Stomach (tissue), 9 donors: ENCODE measurements around the gene FBXL4. TPM values are rescaled to one million over a fixed set of nuclear protein-coding genes. Genes with fewer than 3 reads are reported as not detected.

Experiments
- DNase-seq, 2 donors: peaks; one replicate each; pipeline versions ENCODE4 v3.0.0 to v3.0.0-alpha.2; 2013 to 2019
- H3K27ac ChIP-seq, 5 donors: fragments of 200-600 bp in 4 of 5; sonication (generic) in 4 of 5; one replicate each; pipeline ENCODE4 v1.5.1; 2013 to 2019; ENCODE audit warnings: mild to moderate bottlenecking in 1 of 5, moderate library complexity in 1 of 5
- H3K27me3 ChIP-seq, 3 donors: fragments of 200-600 bp; sonication (generic); one replicate each; pipeline ENCODE4 v1.5.1; 2017 to 2019; ENCODE audit warnings: mixed run types in 1 of 3
- H3K36me3 ChIP-seq, 4 donors: fragments of 200-600 bp; sonication (generic); 1 replicate in 3 of 4; 2 replicates in 1 of 4; pipeline ENCODE4 v1.5.1; 2016 to 2019
- H3K4me1 ChIP-seq, 4 donors: fragments of 200-600 bp; sonication (generic); one replicate each; pipeline ENCODE4 v1.5.1; 2016 to 2019
- H3K4me3 ChIP-seq, 4 donors: fragments of 200-600 bp; sonication (generic) in 3 of 4; one replicate each; pipeline ENCODE4 v1.5.1; 2016 to 2019; ENCODE audit warnings: mild to moderate bottlenecking in 1 of 4
- H3K9me3 ChIP-seq, 4 donors: fragments of 200-600 bp; sonication (generic); one replicate each; pipeline ENCODE4 v1.5.1; 2016 to 2019
- CTCF ChIP-seq, 7 experiments: fragments of 450-650 bp in 4 of 7; fragments of 200-600 bp in 3 of 7; sonication (generic) in 3 of 7; IDR thresholded peaks; one replicate each; pipeline ENCODE4 v1.5.1; 2016 to 2019; ENCODE audit warnings: antibody characterized with exemption in 7 of 7, control low read depth in 2 of 7, mild to moderate bottlenecking in 1 of 7
- EP300 ChIP-seq: sonication (generic); formaldehyde crosslinking; IDR thresholded peaks from one replicate; pipeline ENCODE4 v1.6.1; 2017; ENCODE audit warnings: antibody characterized with exemption
- POLR2A ChIP-seq, 4 donors: fragments of 450-650 bp; IDR thresholded peaks; one replicate each; pipeline ENCODE4 v1.6.1; 2016; ENCODE audit warnings: antibody characterized with exemption in 4 of 4, control low read depth in 2 of 4, mild to moderate bottlenecking in 1 of 4, moderate library complexity in 1 of 4
- POLR2AphosphoS5 ChIP-seq, 3 donors: sonication (generic); formaldehyde crosslinking; IDR thresholded peaks; one replicate each; pipeline ENCODE4 v1.6.1; 2016; ENCODE audit warnings: antibody characterized with exemption in 3 of 3
- WGBS, 5 donors: extraction: QIAGEN DNeasy Blood & Tissue Kit in 3 of 5; methylation state at CpG; one replicate each; pipeline versions ENCODE4 v1.1.5 to v1.1.7; 2013 to 2018; 5-methylcytosine and 5-hydroxymethylcytosine counted together
- intact Hi-C: fragments of 100-400 bp; cut with DNase I; formaldehyde crosslinking; loops from one replicate; pipeline ENCODE4 v1.15.1; 2023; ENCODE audit warnings: low total_unique reads
- polyA plus RNA-seq, 3 donors: library from polyadenylated mRNA; stranded (reverse); fragments of 200-250 nt; gene quantifications; one replicate each; pipeline ENCODE4 v1.2.3, GENCODE V29; 2013
- total RNA-seq, 5 donors: library from RNA; depleted of rRNA; stranded (reverse); fragments of >200 nt; gene quantifications; one replicate each; pipeline versions ENCODE4 v1.1.0 to v1.2.3, GENCODE V29; 2014 to 2016
- donor health status: healthy with polysubstance abuse.
- donor health status: Bipolar disorder and iron deficiency.
- donor health status: healthy.

Gene FBXL4
- total and polyA plus RNA-seq, 8 donors, result 2.6 to 37.1 (median 7.6) TPM

DNA sequence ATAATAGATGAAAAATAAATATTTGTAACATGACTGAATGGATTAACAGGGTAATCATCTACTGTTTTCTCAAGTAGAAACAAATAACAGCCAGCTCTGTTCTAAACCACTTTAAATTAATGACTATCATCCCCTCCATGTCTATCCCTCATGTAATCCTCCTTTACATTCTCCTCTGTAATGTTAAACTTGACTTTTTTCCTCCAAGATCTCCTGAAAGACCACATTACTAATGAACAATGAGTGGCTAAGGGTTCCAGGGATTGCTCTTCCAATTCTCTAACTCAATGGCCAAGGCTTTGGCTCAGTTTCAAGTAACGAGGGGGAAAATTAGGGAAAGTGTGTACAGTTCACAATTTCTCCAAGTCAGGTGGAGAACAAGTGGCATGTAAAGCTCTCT lies 37.6 kb upstream of the FBXL4 start:
- no peaks in the 10 kb centered on the region for H3K27me3 ChIP-seq
- DNase-seq, result no peak
- intact Hi-C loops, result no loop called here
- H3K9me3 ChIP-seq, result no peaks in the 10 kb centered on the region
- no peak overlapping the region for H3K4me3 ChIP-seq
- H3K27ac ChIP-seq, result no peak overlapping the region
- no peak for TF ChIP-seq POLR2A (IDR thresholded peaks at IDR 0.05)
- no peak for TF ChIP-seq EP300
- no peak for TF ChIP-seq CTCF (IDR thresholded peaks at IDR 0.05)
- TF ChIP-seq POLR2AphosphoS5 (IDR thresholded peaks at IDR 0.05), result no peak
- WGBS, 5 donors, result 61 to 76% (median 71%) methylated on average over 1 of the region's 1 CpG
- no peaks in the 10 kb centered on the region for H3K36me3 ChIP-seq
- H3K4me1 ChIP-seq, result no peaks in the 10 kb centered on the region

DNA sequence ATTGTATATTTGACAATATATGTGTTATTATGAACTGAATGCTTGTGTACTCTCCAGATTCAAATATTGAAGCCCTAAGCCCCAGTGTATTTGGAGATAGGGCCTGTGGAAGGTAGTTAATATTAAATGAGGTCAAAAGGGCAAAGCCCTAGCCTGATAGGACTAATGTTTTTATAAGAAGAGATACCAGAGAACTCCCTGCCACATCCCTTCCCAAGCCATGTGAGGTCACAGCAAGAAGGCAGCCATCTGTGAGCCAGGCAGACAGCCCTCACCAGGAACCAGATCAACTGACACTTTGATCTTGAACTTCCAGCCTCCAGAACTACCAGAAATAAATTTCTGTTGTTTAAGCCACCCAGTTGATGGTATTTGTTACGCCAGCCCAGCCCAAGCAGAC lies 36.4 kb upstream of the FBXL4 start:
- TF ChIP-seq CTCF (IDR thresholded peaks at IDR 0.05) (no peak), POLR2AphosphoS5 (IDR thresholded peaks at IDR 0.05) (no peak), POLR2A (IDR thresholded peaks at IDR 0.05) (no peak), EP300 (no peak)
- Histone ChIP-seq H3K4me3 (no peak overlapping the region), H3K27me3 (no peaks in the 10 kb centered on the region), H3K4me1 (no peaks in the 10 kb centered on the region), H3K27ac (no peak overlapping the region), H3K36me3 (no peaks in the 10 kb centered on the region), H3K9me3 (no peaks in the 10 kb centered on the region)
- WGBS, 5 donors, result 81 to 96% (median 90%) methylated on average over 1 of the region's 1 CpG
- intact Hi-C loops, result no loop called here
- no peak for DNase-seq

DNA sequence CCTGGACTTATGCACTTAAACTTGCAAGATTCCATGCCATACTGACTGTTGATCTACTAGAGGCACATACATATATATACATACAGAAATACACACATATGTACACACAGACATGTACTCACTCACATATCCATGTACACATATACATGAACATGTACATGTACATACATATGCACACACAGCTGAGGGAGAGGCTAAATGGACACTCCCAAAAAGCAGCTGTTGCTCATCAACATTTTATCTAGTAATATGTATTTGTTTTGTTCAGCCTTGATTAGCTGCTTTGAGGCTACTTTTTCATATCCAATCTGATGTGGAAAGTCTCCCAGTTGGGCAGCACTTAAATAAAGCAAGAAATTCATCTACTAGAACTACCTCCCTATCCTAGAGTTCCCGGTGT lies 33.7 kb upstream of the FBXL4 start:
- WGBS, 5 donors, result 59 to 80% (median 64%) methylated on average over 1 of the region's 1 CpG
- H3K4me1 ChIP-seq, result peaks cover 0 to 11% (median 5%) of the 10 kb centered on the region in 4 donors
- no peak overlapping the region for H3K4me3 ChIP-seq
- H3K9me3 ChIP-seq, result no peaks in the 10 kb centered on the region
- H3K36me3 ChIP-seq, result no peaks in the 10 kb centered on the region
- TF ChIP-seq EP300, result no peak
- TF ChIP-seq CTCF (IDR thresholded peaks at IDR 0.05), result no peak
- no peak for TF ChIP-seq POLR2A (IDR thresholded peaks at IDR 0.05)
- TF ChIP-seq POLR2AphosphoS5 (IDR thresholded peaks at IDR 0.05), result no peak
- intact Hi-C loops, result no loop called here
- no peaks in the 10 kb centered on the region for H3K27me3 ChIP-seq
- DNase-seq, result no peak
- no peak overlapping the region for H3K27ac ChIP-seq

DNA sequence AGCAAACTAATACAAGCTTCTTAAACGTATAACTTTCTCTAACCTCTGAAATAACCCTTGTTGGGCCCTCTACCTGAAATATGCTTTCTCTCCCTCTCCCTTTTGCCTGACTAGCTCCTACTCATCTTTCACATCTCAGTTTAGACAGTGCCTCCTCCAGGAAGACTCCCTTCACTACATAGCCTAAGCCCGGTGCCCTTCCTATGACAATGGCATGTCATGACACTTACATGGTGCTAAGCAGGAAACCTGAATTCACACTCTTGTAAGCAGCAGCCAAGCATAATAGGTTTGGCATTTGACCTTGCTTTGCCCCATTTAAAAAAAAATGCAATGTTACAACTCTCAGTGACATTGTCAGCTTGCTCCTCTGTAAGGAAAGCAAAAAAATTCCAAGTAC lies 33.1 kb upstream of the FBXL4 start:
- no peak overlapping the region for H3K4me3 ChIP-seq
- no peaks in the 10 kb centered on the region for H3K36me3 ChIP-seq
- no peaks in the 10 kb centered on the region for H3K27me3 ChIP-seq
- no peak for DNase-seq
- no peaks in the 10 kb centered on the region for H3K9me3 ChIP-seq
- WGBS, 5 donors, result 85 to 93% (median 89%) methylated on average over 2 of the region's 2 CpGs
- peaks cover 0 to 11% (median 5%) of the 10 kb centered on the region in 4 donors for H3K4me1 ChIP-seq
- H3K27ac ChIP-seq, result no peak overlapping the region
- TF ChIP-seq CTCF (IDR thresholded peaks at IDR 0.05) (no peak), EP300 (no peak), POLR2AphosphoS5 (IDR thresholded peaks at IDR 0.05) (no peak), POLR2A (IDR thresholded peaks at IDR 0.05) (no peak)
- intact Hi-C loops, result no loop called here
